Stromal cell of bone marrow (primary cell): Measurements from ENCODE around the gene RABGEF1.

Experiments used
- DNase-seq: peaks from one replicate; pipeline ENCODE4 v3.0.0-alpha.2; 2012; ENCODE audit warnings: low read depth

The RABGEF1 gene

DNA sequence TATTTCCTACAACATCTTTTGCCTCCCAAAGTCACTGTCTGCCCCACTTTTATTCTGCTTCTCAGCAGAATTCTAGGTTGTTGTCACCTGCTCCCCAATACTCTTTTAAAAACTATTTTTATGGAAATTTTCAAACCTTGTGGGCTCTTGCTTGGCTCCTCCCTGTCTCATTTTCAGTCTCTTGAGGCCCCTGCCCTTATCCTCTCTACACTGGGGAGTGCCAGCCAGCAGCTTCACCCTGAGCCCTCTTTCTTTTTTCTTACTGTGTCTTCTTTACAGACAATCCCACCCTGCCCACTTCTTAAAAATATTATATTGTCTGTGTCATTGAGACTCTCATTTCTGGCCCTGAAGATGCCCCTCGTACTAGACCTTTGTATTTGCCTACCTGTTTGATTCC lies 118.8 kb downstream of the RABGEF1 start:
- no peak for DNase-seq

- no peak for DNase-seq
Observed at GRCh38 chr7:66859794-66860645, 119.5 kb downstream of the RABGEF1 start.

DNA sequence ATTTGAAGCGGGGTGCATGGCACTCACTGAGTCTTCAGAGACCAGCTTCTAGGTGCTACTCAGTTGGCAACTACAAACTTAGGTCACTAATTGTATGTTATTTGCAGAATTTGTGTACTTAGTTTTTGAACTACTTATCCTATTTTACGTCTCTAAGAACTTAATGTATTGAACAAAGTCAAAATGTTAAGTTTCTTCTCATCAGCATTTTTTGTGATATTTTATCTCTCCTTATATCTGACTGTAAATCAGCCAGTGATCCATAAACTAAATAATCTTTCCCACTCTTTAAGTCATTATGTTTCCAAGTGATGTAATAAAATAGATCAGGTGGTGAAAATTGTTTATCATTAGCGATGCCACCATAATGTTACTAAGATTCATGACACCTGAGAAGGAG lies 120.2 kb downstream of the RABGEF1 start:
- DNase-seq: no peak
